G401.6 (cell line): ENCODE results near the gene TNP1.

Experiments
- FAIRE-seq: peaks from 2 replicates; lab custom pipeline; 2012; peaks lifted over from hg19 to GRCh38; lab: Jason Lieb, UNC

TNP1 gene

DNA sequence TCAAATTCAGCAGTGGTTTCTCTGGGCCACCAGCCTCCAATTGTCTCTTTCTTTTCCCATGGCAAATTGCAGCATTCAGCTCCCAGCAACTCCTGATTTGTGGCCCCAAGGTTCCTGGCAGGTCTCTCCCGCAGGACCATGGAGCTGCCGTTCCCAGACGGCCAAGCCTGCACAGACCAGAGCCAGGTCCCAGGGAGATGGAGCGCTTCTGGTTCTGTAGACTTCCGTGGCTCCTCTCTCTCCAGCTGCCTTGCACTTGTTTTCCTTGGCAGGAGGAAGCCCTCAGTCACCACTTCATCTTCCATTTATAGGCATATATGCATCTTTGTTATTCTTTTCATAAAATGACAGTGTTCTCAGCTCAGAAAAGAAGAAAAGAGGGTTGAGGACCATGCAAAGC lies 21.7 kb downstream of the TNP1 start:
- no peak for FAIRE-seq

- no peak for FAIRE-seq
These were observed 22.1 kb downstream of the TNP1 start for GRCh38 chr2:216837740-216838139.

- no peak for FAIRE-seq
These were observed 26.8 kb downstream of the TNP1 start for GRCh38 chr2:216833061-216833460.

DNA sequence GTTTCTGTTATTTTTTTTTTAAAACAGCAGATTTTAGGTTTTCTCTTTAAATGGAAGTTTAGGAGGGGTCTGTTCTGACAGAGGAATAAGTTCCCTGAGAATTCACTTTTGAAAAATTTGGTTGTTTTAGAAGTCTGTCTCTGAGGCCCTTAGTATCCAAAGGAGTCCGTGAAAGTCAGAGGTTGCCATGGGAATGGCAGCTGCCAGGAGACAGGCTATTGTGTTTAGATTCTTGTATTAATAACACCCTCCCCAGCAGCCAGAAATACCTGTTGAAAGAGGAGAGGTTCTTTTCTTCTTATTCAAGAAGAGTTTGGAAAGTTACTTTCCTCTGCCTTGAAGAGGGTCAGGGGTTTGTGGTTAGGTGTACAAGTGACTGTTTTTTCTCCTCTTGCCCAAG lies 29.5 kb downstream of the TNP1 start:
- no peak for FAIRE-seq

DNA sequence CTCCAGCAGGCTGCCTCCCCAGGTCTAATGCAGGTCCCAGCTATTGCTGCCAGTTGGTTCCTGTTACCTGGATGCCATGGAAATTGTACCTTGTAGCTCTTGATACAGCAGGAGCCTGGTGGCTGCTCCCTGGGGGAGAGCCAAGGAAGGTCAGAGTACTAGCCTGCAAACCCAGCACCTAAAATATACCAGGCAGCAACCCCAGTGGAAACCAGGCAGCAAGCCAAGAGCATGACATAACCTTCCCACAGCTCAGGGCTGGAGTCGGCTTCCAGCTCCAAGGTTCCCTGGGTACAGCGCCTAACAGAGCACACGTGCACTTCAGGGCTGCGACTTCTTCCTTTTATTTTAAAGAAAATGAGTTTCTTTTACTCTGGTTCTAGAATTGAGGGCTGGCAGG lies 30.3 kb downstream of the TNP1 start:
- FAIRE-seq, result no peak

GRCh38 chr2:216827073-216827720 lies 32.7 kb downstream of the TNP1 start:
- FAIRE-seq, result no peak

DNA sequence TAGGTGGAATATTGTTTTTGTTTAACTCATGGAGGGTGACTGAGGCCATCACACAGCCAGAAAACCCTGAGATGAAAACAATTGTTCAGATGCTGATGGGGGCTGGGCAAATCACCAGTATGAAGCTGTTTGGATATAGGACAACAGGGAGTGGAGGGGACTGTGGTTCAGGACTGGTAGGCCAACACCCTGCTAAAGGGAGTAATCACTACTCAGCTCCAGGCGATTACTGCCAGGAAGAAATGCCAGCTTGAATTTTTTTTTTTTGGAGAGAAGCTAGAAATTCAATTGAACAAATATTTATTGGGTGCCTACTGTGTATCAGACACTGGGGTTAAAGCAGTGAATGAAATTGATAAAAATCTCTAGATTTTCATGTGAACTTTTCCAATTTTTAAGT lies 37.4 kb downstream of the TNP1 start:
- FAIRE-seq, result no peak

DNA sequence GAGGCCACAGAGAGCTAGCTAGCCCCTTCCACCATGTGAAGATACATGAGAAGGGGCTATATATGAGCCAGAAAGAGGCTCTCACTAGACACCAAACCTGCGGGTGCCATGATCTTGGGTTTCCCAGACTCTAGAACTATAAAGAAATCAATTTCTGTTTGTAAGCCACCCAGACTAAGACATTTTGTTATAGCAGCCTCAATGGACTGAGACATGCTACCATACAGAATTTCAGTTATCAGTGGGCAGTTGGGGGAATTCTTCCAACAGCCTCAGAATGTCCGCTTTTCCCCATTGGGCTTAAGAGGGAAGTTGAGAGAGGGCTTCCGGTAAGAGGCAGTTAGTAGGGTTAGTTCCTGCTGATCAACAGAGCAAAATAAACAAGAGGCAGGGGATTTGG lies 39.2 kb downstream of the TNP1 start:
- no peak for FAIRE-seq

GRCh38 chr2:216819766-216820165 lies 40.1 kb downstream of the TNP1 start:
- FAIRE-seq, result no peak

GRCh38 chr2:216819055-216819454 lies 40.8 kb downstream of the TNP1 start:
- no peak for FAIRE-seq

DNA sequence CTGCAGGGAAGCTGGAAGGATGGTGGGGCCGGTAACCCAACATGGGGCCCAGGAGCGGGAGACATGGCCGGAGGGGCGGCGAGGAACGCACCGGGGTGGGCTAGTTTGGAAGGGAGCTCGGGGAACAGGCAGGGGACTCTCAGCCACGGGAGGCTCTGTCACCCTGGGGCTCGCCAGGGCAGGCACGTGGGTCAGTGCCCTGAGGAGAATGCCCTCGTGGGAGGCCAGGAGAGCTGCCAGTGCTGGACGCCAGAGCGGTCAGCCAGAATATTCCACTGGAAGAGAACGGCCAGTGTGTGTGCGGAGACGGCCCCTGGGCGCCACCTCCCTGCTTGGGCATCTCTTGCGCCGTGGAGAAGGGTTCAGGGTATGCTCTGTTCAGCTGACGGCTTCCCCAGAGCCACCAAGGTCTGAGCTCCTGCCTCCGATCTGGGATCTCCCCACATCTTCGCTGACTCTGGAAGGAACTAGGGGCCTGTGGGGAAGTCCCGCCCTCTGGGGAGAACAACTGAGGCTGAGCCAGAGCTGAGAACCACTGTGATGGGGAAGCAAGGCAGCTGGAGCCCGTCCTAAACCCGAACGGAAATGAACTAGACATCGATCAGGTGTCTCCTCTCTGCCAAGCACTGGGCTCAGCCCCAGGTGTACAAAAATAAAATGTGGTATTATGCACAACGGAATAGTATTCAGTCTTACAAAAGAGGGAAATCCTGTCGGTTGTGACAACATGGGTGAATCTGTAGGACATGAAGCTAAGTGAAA lies 49.3 kb downstream of the TNP1 start:
- FAIRE-seq, result no peak
